Hepatocyte (in vitro differentiated cells): ENCODE measurements around the gene MTG2. TPM values are rescaled to one million over a fixed set of nuclear protein-coding genes. Genes with fewer than 3 reads are reported as not detected.

Source experiments
- DNase-seq: peaks from one replicate; pipeline ENCODE4 v3.0.0-alpha.2; 2016; ENCODE audit warnings: low spot score
- H2AFZ ChIP-seq: fragments of 200-600 bp; sonication (generic); 2 replicates; pipeline ENCODE4 v1.6.0; 2016; ENCODE audit warnings: antibody characterized with exemption, mild to moderate bottlenecking
- H3K27ac ChIP-seq: fragments of 200-600 bp; sonication (generic); 2 replicates; pipeline ENCODE4 v1.5.1; 2016; ENCODE audit warnings: mild to moderate bottlenecking
- H3K27me3 ChIP-seq: fragments of 200-600 bp; sonication (generic); 2 replicates; pipeline ENCODE4 v1.6.1; 2016
- H3K36me3 ChIP-seq: fragments of 200-600 bp; sonication (generic); replicated peaks from 2 replicates; pipeline ENCODE4 v1.5.1; 2016; ENCODE audit warnings: low read depth; ENCODE audit not compliant: insufficient read depth
- H3K4me1 ChIP-seq: fragments of 200-600 bp; sonication (generic); 2 replicates; pipeline ENCODE4 v1.5.1; 2016; ENCODE audit warnings: mild to moderate bottlenecking, moderate library complexity; ENCODE audit not compliant: insufficient read depth
- H3K4me2 ChIP-seq: fragments of 200-600 bp; sonication (generic); 2 replicates; pipeline ENCODE4 v1.6.0; 2016
- H3K4me3 ChIP-seq: fragments of 200-600 bp; sonication (generic); 2 replicates; pipeline ENCODE4 v1.5.1; 2016; ENCODE audit warnings: mild to moderate bottlenecking
- H3K79me2 ChIP-seq: fragments of 200-600 bp; sonication (generic); 2 replicates; pipeline ENCODE4 v1.6.0; 2017; ENCODE audit warnings: mild to moderate bottlenecking
- H3K9me2 ChIP-seq: fragments of 200-600 bp; sonication (generic); replicated peaks from 2 replicates; pipeline ENCODE4 v1.6.0; 2017; ENCODE audit warnings: mild to moderate bottlenecking; ENCODE audit not compliant: insufficient read depth
- H3K9me3 ChIP-seq: fragments of 200-600 bp; sonication (generic); 2 replicates; pipeline ENCODE4 v1.5.1; 2016; ENCODE audit warnings: low read depth, mild to moderate bottlenecking
- H4K20me1 ChIP-seq: fragments of 200-600 bp; sonication (generic); 2 replicates; pipeline ENCODE4 v1.6.0; 2016; ENCODE audit warnings: mild to moderate bottlenecking; ENCODE audit not compliant: insufficient read depth, poor library complexity, severe bottlenecking
- EZH2 ChIP-seq: fragments of 200-600 bp; sonication (generic); IDR thresholded peaks from 2 replicates; pipeline ENCODE4 v1.6.1; 2016; ENCODE audit warnings: antibody characterized with exemption, mild to moderate bottlenecking, borderline replicate concordance
- EZH2phosphoT487 ChIP-seq: fragments of 200-600 bp; sonication (generic); IDR thresholded peaks from one replicate; pipeline ENCODE4 v1.6.1; 2018; ENCODE audit warnings: antibody characterized with exemption, mild to moderate bottlenecking, low read depth, moderate library complexity; ENCODE audit not compliant: unreplicated experiment, severe bottlenecking
- WGBS: methylation state at CpG from one replicate; pipeline ENCODE4 v1.1.6; 2016; ENCODE audit warnings: low lambda C conversion rate; ENCODE audit errors: missing lambda C conversion rate; 5-methylcytosine and 5-hydroxymethylcytosine counted together
- polyA plus RNA-seq: library from polyadenylated mRNA; unstranded; fragments of >200 nt; fragmentation: Nextera tagmentation; extraction: Ambion mirVana; gene quantifications from 2 replicates; pipeline ENCODE4 v1.2.1, GENCODE V29; 2016
- total RNA-seq: library from RNA; depleted of rRNA; stranded (reverse); fragments of >200 nt; gene quantifications from 2 replicates; pipeline ENCODE4 v1.2.3, GENCODE V29; 2014
- TF ChIP-seq, protein P1 (sequence below): fragments of 200-600 bp; sonication (generic); IDR thresholded peaks from 2 replicates; pipeline ENCODE4 v1.5.1; 2016; ENCODE audit warnings: antibody characterized with exemption, mild to moderate bottlenecking; ENCODE audit not compliant: poor library complexity

The MTG2 gene
- total and polyA plus RNA-seq, 2 experiments from 2014 or later, result 18.4 to 26.7 TPM

DNA sequence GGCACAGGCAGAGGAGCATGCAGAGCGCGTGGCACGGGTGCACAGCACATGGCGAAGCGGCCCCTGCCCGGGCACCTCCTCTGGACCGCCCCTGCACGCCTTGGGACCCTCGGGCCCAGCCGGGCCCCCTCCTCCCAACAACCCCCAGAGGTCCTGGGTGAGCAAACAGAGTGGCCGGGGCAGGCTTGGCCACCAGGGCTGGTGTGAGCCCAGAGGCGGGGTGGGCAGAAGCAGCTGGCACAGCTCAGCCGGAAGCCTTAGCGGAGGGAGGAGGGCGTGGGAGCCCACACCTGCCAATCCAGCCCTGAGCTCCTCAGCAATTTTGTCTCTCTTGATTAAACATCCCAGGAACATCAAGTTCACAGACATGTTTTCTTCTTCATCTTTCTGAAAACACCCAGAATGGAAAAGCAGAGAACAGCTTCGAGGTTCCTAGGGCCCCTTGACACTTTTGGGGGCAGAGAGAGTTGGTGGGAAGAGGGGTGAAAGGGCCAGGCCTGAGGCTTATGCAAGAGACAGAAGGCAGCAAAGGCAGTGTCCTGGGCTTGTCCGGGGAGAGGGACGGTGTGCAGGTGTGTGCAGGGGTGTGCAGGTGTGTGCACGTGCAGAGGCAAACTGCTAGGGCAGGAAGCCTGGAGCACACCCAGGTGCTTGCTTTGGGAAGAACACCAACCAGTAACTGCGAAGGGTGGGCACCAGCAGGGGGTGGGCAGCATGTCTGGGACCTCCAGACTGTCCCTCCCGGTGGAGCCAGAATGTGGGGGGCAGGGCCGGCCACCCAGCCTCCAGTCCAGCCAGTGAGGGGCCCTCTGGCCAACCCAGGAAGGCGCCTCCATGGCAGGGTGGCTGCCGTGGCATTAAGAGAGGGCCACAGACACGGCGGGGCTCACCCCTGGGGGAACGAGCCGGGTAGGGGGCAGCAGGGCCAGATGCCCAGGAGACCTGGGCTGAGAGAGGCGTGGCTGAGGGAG lies 32.5 kb downstream of the MTG2 start:
- 88% methylated on average over 28 of the region's 29 CpGs for WGBS

DNA sequence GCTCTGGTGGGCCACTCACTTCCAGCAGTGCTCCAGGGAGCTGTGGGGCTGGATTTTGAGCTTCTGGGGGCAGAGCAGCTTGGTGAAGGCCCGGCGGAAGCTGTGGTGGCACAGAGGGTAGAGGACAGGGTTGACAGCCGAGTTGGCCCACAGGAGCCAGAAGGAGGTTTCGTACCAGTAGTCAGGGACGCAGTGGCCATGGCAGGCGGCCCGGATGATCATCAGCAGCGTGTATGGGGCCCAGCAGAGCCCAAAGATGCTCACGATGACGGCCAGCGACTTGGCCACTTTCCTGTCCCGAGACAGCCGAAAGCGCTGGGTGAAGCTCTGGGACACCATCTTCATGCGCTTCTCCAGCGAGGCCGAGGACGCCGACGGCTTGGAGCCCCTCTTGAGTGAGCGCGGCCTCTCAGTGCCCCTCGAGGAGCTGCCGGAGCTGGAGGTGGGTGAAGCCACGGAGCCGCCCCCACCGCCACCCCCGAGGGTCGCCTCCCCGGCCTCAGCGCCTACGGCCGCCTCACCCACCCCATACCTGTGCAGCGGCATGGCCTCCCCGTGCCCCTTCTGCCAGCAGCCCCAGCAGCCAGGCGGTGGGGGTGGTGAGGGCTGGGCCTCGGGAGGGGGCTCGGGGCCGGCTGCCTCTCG lies 33.3 kb downstream of the MTG2 start:
- no peaks in the 10 kb centered on the region for H3K36me3 ChIP-seq
- H3K9me3 ChIP-seq, result no peaks in the 10 kb centered on the region
- 89% methylated on average over 35 of the region's 40 CpGs for WGBS
- H3K4me3 ChIP-seq, result no peak overlapping the region
- no peak for TF ChIP-seq EZH2
- peaks cover 53% of the 10 kb centered on the region for H3K27me3 ChIP-seq
- H3K4me1 ChIP-seq, result peaks cover 3% of the 10 kb centered on the region
- H3K9me2 ChIP-seq, result no peaks in the 10 kb centered on the region
- H2AFZ ChIP-seq, result no peak overlapping the region
- H3K4me2 ChIP-seq, result no peak overlapping the region
- H3K79me2 ChIP-seq, result no peaks in the 10 kb centered on the region
- H4K20me1 ChIP-seq, result no peaks in the 10 kb centered on the region
- no peak for DNase-seq
- H3K27ac ChIP-seq, result no peak overlapping the region

More for the DNA sequence above, 32.5 kb downstream of the MTG2 start:
- Histone ChIP-seq H3K79me2 (no peaks in the 10 kb centered on the region), H4K20me1 (no peaks in the 10 kb centered on the region), H3K9me2 (no peaks in the 10 kb centered on the region), H3K4me3 (no peak overlapping the region), H3K27me3 (peaks cover 45% of the 10 kb centered on the region), H3K4me2 (no peak overlapping the region), H3K9me3 (no peaks in the 10 kb centered on the region), H3K27ac (no peak overlapping the region), H3K36me3 (no peaks in the 10 kb centered on the region), H3K4me1 (peaks cover under 1% of the 10 kb centered on the region), H2AFZ (no peak overlapping the region)
- DNase-seq, result no peak
- TF ChIP-seq EZH2phosphoT487, result no peak
- TF ChIP-seq, protein P1, sequence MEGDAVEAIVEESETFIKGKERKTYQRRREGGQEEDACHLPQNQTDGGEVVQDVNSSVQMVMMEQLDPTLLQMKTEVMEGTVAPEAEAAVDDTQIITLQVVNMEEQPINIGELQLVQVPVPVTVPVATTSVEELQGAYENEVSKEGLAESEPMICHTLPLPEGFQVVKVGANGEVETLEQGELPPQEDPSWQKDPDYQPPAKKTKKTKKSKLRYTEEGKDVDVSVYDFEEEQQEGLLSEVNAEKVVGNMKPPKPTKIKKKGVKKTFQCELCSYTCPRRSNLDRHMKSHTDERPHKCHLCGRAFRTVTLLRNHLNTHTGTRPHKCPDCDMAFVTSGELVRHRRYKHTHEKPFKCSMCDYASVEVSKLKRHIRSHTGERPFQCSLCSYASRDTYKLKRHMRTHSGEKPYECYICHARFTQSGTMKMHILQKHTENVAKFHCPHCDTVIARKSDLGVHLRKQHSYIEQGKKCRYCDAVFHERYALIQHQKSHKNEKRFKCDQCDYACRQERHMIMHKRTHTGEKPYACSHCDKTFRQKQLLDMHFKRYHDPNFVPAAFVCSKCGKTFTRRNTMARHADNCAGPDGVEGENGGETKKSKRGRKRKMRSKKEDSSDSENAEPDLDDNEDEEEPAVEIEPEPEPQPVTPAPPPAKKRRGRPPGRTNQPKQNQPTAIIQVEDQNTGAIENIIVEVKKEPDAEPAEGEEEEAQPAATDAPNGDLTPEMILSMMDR, result no peak
- TF ChIP-seq EZH2, result no peak

DNA sequence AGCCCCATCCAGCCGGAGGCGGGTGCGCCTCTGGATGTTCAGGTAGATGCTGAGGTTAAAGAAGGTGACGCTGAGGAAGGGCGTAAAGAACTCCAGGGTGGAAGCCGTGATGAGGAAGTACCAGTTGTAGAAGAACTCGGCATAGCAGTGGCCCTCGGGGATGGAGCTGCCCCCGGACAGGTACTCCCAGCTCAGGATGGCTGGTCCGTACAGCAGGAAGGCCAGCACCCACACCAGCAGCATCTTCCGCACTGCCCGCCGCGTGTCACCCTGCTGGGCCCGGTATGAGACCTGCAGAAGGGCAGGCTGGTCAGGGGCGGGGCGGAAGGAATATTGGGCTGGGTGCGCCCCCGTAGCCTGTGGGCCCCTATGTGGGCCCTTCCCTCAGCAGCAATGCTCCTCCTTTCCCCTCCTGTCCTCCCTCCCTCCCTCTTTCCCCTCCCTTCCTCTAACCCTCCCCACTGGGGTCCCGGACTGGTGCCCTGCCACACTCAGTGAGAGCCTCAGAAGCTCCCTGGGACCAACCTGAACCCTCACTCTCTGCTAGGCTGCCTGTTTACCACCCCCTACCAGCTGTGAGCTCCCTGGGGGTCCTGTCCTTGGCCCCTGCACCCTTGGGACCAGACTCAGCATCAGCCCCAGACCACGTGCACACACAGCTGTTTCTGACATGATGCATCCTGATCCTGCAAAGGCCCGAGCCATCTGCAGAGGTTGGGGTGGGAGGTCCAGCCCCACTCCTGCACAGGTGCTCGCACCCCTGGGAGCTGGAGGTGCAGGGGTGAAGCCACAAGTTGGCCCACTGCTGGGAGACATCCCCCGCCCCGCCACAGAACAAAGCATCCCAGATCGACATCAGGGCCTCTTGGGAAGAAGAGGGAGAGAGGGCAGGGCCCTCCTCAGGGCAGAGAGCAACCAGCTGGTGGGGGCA lies 34.1 kb downstream of the MTG2 start:
- Histone ChIP-seq H3K4me3 (no peak overlapping the region), H3K9me2 (no peaks in the 10 kb centered on the region), H3K4me1 (peaks cover 3% of the 10 kb centered on the region), H3K4me2 (no peak overlapping the region), H3K36me3 (no peaks in the 10 kb centered on the region), H3K9me3 (no peaks in the 10 kb centered on the region), H4K20me1 (no peaks in the 10 kb centered on the region), H3K27ac (no peak overlapping the region), H2AFZ (no peak overlapping the region), H3K79me2 (no peaks in the 10 kb centered on the region), H3K27me3 (peaks cover 61% of the 10 kb centered on the region)
- 90% methylated on average over 21 of the region's 26 CpGs for WGBS
- TF ChIP-seq EZH2phosphoT487 (no peak), EZH2 (no peak)
- TF ChIP-seq, protein P1, result no peak
- no peak for DNase-seq
